HG03571 (cell line): ENCODE data around the gene UBL5.

Source experiments
- ATAC-seq: cut with Tn5 transposase; IDR thresholded peaks from one replicate; pipeline ENCODE4 v1.9.1; 2021; ENCODE audit not compliant: unreplicated experiment

UBL5 gene

GRCh38 chr19:9878511-9879196, 50.9 kb downstream of the UBL5 start:
- no peak for ATAC-seq
